Measurements from ENCODE around the gene ULBP3. TPM values are rescaled to one million over a fixed set of nuclear protein-coding genes. Genes with fewer than 3 reads are reported as not detected.

Gene ULBP3
- total and polyA plus RNA-seq, 2 of the 13 experiments (the other 11 are each of a cell fraction or from before 2014, with no cell fraction given), result 0.42 to 0.48 TPM

DNA sequence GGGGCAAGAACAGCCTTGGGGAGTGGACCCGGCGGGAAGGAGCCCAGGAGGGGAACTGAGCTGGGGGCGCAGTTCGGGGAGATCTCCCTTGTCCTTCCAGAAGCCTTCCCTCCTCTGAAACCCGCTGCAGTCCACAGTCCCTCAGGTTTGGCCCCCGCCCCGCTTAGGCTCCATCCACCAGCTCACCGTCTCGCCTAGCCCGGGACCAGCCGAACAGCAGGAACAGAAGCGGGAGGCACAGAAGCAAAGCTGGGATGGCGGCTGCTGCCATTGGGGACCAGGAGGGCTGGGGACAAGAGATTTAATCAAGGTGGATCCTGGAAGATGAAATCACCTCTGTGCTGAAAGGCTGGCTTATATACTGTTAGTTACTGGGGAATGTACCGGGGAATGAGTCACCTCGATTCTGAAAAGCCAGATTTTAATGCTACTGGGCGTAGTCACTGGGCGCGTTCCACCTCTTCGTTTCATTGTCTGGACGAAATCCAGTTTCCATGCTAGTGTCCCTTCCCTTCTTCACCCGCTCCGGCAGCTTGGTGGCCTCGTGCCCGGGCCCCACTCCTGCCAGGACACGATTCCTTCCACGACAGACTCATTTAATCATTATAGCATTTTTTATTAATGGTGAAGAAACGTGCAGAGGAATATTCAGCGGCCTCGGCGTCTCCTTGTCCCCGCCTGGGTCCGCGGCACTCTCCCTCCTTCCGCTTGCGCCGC is 43.6 kb downstream of the ULBP3 start, which contains the start of gene RAET1L:
Gene RAET1L, minus strand, starts transcription at position 332 of the 717 bp plus-strand sequence. Its CDS starts 61 bp downstream, at position 271.
- DNase-seq (ENCODE audit: low spot score) (no peak), ATAC-seq (no peak; the same call in 2 of the 3 replicates), FAIRE-seq (no peak)
- Histone ChIP-seq H3K27ac (ENCODE audit: extremely low read length, insufficient read depth, low read length) (no peak within 1 kb of the TSS), H3K4me3 (replicated peaks in 1 of 3; ENCODE audit: insufficient read depth in 1 of 3, low read depth in 2 of 3, low read length in 3 of 3) (no peak within 1 kb of the TSS), H3K27me3 (ENCODE audit: control insufficient read depth in 1 of 2, insufficient read depth in 2 of 2, low read length in 2 of 2) (peaks cover 9 to 36% of the 10 kb centered on the region in 2 experiments), H3K9ac (ENCODE audit: insufficient read depth, low read depth, low read length) (no peak within 1 kb of the TSS), H3K4me2 (ENCODE audit: low read depth, low read length) (no peak within 1 kb of the TSS), H2AFZ (ENCODE audit: low read length) (no peak within 1 kb of the TSS), H3K79me2 (ENCODE audit: insufficient read depth, low read length) (no peaks in the 10 kb centered on the region), H3K36me3 (replicated peaks in 1 of 2; ENCODE audit: control insufficient read depth in 1 of 2, insufficient read depth in 2 of 2, low read length in 2 of 2) (no peaks in the 10 kb centered on the region), H3K9me3 (ENCODE audit: low read length) (no peaks in the 10 kb centered on the region), H4K20me1 (ENCODE audit: insufficient read depth, low read length) (no peaks in the 10 kb centered on the region), H3K4me1 (ENCODE audit: insufficient read depth, low read length) (no peaks in the 10 kb centered on the region)
- ChIA-PET POLR2A (no interaction called here), CTCF (ENCODE audit: low intra/inter-chr PET ratio, low total read pairs) (no interaction called here)
- 36% methylated on average over 36 of the region's 36 CpGs for WGBS (ENCODE audit: low lambda C conversion rate)
- intact Hi-C loops (cut with micrococcal nuclease; ENCODE audit: unreplicated experiment) (no loop called here), in situ Hi-C loops (cut with HindIII; ENCODE audit: extremely low pct_ligation_motif_present, low pct_unique_long_range_greater_than_20kb) (loop anchor here (5.0 kb wide), 1 partner anchor 93 kb away; no protein-coding TSS in a partner anchor)
- BruUV-seq (replicated peaks), result no TSS peak
- TF ChIP-seq FOXA3 (CRISPR knock-in tag; IDR thresholded peaks at IDR 0.05) (no peak), YEATS4 (CRISPR knock-in tag; IDR thresholded peaks at IDR 0.05; ENCODE audit: borderline replicate concordance) (no peak), RBM22 (optimal IDR thresholded peaks at IDR 0.05; ENCODE audit: low read length) (no peak), ZSCAN21 (CRISPR knock-in tag; IDR thresholded peaks at IDR 0.05; ENCODE audit: borderline replicate concordance) (no peak), ZNF441 (CRISPR knock-in tag; IDR thresholded peaks at IDR 0.05; ENCODE audit: borderline replicate concordance) (no peak), ZFP41 (CRISPR knock-in tag; IDR thresholded peaks at IDR 0.05; ENCODE audit: borderline replicate concordance) (no peak), NFE2 (CRISPR knock-in tag; IDR thresholded peaks at IDR 0.05) (no peak), MTF1 (CRISPR knock-in tag; IDR thresholded peaks at IDR 0.05) (no peak), KLF12 (CRISPR knock-in tag; IDR thresholded peaks at IDR 0.05; ENCODE audit: borderline replicate concordance) (no peak), HNRNPL (IDR thresholded peaks at IDR 0.05; ENCODE audit: low read depth, low read length) (no peak), NR3C1 (CRISPR knock-in tag; IDR thresholded peaks at IDR 0.05) (no peak), ZNF20 (CRISPR knock-in tag; IDR thresholded peaks at IDR 0.05) (no peak)
- TF ChIP-seq, protein P1, sequence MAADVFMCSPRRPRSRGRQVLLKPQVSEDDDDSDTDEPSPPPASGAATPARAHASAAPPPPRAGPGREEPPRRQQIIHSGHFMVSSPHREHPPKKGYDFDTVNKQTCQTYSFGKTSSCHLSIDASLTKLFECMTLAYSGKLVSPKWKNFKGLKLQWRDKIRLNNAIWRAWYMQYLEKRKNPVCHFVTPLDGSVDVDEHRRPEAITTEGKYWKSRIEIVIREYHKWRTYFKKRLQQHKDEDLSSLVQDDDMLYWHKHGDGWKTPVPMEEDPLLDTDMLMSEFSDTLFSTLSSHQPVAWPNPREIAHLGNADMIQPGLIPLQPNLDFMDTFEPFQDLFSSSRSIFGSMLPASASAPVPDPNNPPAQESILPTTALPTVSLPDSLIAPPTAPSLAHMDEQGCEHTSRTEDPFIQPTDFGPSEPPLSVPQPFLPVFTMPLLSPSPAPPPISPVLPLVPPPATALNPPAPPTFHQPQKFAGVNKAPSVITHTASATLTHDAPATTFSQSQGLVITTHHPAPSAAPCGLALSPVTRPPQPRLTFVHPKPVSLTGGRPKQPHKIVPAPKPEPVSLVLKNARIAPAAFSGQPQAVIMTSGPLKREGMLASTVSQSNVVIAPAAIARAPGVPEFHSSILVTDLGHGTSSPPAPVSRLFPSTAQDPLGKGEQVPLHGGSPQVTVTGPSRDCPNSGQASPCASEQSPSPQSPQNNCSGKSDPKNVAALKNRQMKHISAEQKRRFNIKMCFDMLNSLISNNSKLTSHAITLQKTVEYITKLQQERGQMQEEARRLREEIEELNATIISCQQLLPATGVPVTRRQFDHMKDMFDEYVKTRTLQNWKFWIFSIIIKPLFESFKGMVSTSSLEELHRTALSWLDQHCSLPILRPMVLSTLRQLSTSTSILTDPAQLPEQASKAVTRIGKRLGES (CRISPR knock-in tag; IDR thresholded peaks at IDR 0.05; ENCODE audit: borderline replicate concordance), result no peak
- TF ChIP-seq, protein P2, sequence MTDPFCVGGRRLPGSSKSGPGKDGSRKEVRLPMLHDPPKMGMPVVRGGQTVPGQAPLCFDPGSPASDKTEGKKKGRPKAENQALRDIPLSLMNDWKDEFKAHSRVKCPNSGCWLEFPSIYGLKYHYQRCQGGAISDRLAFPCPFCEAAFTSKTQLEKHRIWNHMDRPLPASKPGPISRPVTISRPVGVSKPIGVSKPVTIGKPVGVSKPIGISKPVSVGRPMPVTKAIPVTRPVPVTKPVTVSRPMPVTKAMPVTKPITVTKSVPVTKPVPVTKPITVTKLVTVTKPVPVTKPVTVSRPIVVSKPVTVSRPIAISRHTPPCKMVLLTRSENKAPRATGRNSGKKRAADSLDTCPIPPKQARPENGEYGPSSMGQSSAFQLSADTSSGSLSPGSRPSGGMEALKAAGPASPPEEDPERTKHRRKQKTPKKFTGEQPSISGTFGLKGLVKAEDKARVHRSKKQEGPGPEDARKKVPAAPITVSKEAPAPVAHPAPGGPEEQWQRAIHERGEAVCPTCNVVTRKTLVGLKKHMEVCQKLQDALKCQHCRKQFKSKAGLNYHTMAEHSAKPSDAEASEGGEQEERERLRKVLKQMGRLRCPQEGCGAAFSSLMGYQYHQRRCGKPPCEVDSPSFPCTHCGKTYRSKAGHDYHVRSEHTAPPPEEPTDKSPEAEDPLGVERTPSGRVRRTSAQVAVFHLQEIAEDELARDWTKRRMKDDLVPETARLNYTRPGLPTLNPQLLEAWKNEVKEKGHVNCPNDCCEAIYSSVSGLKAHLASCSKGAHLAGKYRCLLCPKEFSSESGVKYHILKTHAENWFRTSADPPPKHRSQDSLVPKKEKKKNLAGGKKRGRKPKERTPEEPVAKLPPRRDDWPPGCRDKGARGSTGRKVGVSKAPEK (CRISPR knock-in tag; IDR thresholded peaks at IDR 0.05; ENCODE audit: borderline replicate concordance), result no peak
- TF ChIP-seq, protein P3, sequence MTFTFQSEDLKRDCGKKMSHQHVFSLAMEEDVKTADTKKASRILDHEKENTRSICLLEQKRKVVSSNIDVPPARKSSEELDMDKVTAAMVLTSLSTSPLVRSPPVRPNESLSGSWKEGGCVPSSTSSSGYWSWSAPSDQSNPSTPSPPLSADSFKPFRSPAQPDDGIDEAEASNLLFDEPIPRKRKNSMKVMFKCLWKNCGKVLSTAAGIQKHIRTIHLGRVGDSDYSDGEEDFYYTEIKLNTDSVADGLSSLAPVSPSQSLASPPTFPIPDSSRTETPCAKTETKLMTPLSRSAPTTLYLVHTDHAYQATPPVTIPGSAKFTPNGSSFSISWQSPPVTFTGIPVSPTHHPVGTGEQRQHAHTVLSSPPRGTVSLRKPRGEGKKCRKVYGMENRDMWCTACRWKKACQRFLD (CRISPR knock-in tag; IDR thresholded peaks at IDR 0.05; ENCODE audit: borderline replicate concordance), result no peak
